Measurements from ENCODE around the gene SPI1.
A peak's percentile ranks its signal among the peaks of the same experiment; 100 is the strongest.

SPI1 gene

GRCh38 chr11:47376525-47377371 is 1.6 kb downstream of the SPI1 start:
- no peak overlapping the region for H3K4me3 Mint-ChIP-seq
- peaks cover 6% of the 10 kb centered on the region for H3K27me3 Mint-ChIP-seq (ENCODE audit: low read depth)
- no peaks in the 10 kb centered on the region for H3K9me3 Mint-ChIP-seq
- H3K4me1 Mint-ChIP-seq = no peaks in the 10 kb centered on the region
- H3K27ac Mint-ChIP-seq = peak overlapping the region in 1 of 3 experiments; percentile 49
- no peak for TF ChIP-seq CTCF (IDR thresholded peaks at IDR 0.05; ENCODE audit: unreplicated experiment in 3 of 3)
- no peaks in the 10 kb centered on the region for H3K36me3 Mint-ChIP-seq (ENCODE audit: low read depth)

GRCh38 chr11:47376107-47376524 is 2.2 kb downstream of the SPI1 start:
- Mint-ChIP-seq H3K27me3 (ENCODE audit: low read depth) (peaks cover 6% of the 10 kb centered on the region), H3K36me3 (ENCODE audit: low read depth) (no peaks in the 10 kb centered on the region), H3K9me3 (no peaks in the 10 kb centered on the region), H3K4me3 (no peak overlapping the region), H3K4me1 (no peaks in the 10 kb centered on the region), H3K27ac (peak overlapping the region in 1 of 3 experiments; percentile 49)
- no peak for TF ChIP-seq CTCF (IDR thresholded peaks at IDR 0.05; ENCODE audit: unreplicated experiment in 3 of 3)

GRCh38 chr11:47375546-47376085 is 2.7 kb downstream of the SPI1 start:
- H3K27me3 Mint-ChIP-seq (ENCODE audit: low read depth) = peaks cover 6% of the 10 kb centered on the region
- H3K4me1 Mint-ChIP-seq = no peaks in the 10 kb centered on the region
- peak overlapping the region in 1 of 3 experiments; percentile 49 for H3K27ac Mint-ChIP-seq
- TF ChIP-seq CTCF (IDR thresholded peaks at IDR 0.05; ENCODE audit: unreplicated experiment in 3 of 3) = no peak
- no peaks in the 10 kb centered on the region for H3K9me3 Mint-ChIP-seq
- no peaks in the 10 kb centered on the region for H3K36me3 Mint-ChIP-seq (ENCODE audit: low read depth)
- no peak overlapping the region for H3K4me3 Mint-ChIP-seq

GRCh38 chr11:47375020-47375419 is 3.3 kb downstream of the SPI1 start:
- no peak for TF ChIP-seq CTCF (IDR thresholded peaks at IDR 0.05; ENCODE audit: unreplicated experiment in 3 of 3)
- Mint-ChIP-seq H3K9me3 (no peaks in the 10 kb centered on the region), H3K4me3 (no peak overlapping the region), H3K27ac (no peak overlapping the region), H3K36me3 (ENCODE audit: low read depth) (no peaks in the 10 kb centered on the region), H3K4me1 (no peaks in the 10 kb centered on the region), H3K27me3 (ENCODE audit: low read depth) (peaks cover 6% of the 10 kb centered on the region)

- Mint-ChIP-seq H3K36me3 (ENCODE audit: low read depth) (no peaks in the 10 kb centered on the region), H3K9me3 (no peaks in the 10 kb centered on the region), H3K27ac (no peak overlapping the region), H3K4me3 (no peak overlapping the region), H3K4me1 (no peaks in the 10 kb centered on the region), H3K27me3 (ENCODE audit: low read depth) (peaks cover 6% of the 10 kb centered on the region)
- TF ChIP-seq CTCF (IDR thresholded peaks at IDR 0.05; ENCODE audit: unreplicated experiment in 3 of 3) = no peak
Measured at GRCh38 chr11:47374720-47375019, 3.7 kb downstream of the SPI1 start.

Measured in nephron (organoid).